Activated CD4-positive, alpha-beta T cell treated with anti-CD3 and anti-CD28 coated beads, Interleukin-2, amount 50 U/mL, for 1 hour (primary cell): ENCODE measurements around the gene DMAC2.
"Not testable (repeated sequence)": the region's sequence is repeated elsewhere in the genome, so short reads cannot be mapped to it uniquely, and the experiment has no call there.

Experiments
- DNase-seq: peaks from one replicate; pipeline ENCODE4 v3.0.0-alpha.2; 2020

The DMAC2 gene

GRCh38 chr19:41422456-41422855 is 17.3 kb downstream of the DMAC2 start:
- no peak for DNase-seq

GRCh38 chr19:41421973-41422372 is 17.7 kb downstream of the DMAC2 start:
- no peak for DNase-seq

- no peak for DNase-seq
Measured at GRCh38 chr19:41421314-41421713, 18.4 kb downstream of the DMAC2 start.

GRCh38 chr19:41420101-41420880 is 19.4 kb downstream of the DMAC2 start:
- no peak for DNase-seq

- DNase-seq, result no peak
Measured at GRCh38 chr19:41416194-41416674, 23.5 kb downstream of the DMAC2 start.

- no peak for DNase-seq
Measured at GRCh38 chr19:41415154-41415571, 24.5 kb downstream of the DMAC2 start.

- no peak for DNase-seq
Measured at GRCh38 chr19:41414461-41414860, 25.3 kb downstream of the DMAC2 start.

- DNase-seq, result no peak
Measured at GRCh38 chr19:41413947-41414346, 25.8 kb downstream of the DMAC2 start.

- DNase-seq, result no peak
Measured at GRCh38 chr19:41412953-41413352, 26.8 kb downstream of the DMAC2 start.

GRCh38 chr19:41411968-41412265 is 27.8 kb downstream of the DMAC2 start:
- no peak for DNase-seq

GRCh38 chr19:41411100-41411967 is 28.4 kb downstream of the DMAC2 start:
- no peak for DNase-seq

- DNase-seq, result no peak
Measured at GRCh38 chr19:41410336-41411054, 29.2 kb downstream of the DMAC2 start.

GRCh38 chr19:41409288-41409687 is 30.4 kb downstream of the DMAC2 start:
- DNase-seq, result no peak

GRCh38 chr19:41408846-41409245 is 30.9 kb downstream of the DMAC2 start:
- DNase-seq, result not testable (repeated sequence)

- no peak for DNase-seq
Measured at GRCh38 chr19:41408256-41408655, 31.5 kb downstream of the DMAC2 start.

GRCh38 chr19:41407271-41407670 is 32.4 kb downstream of the DMAC2 start:
- DNase-seq, result no peak

GRCh38 chr19:41405776-41406175 is 33.9 kb downstream of the DMAC2 start:
- no peak for DNase-seq

GRCh38 chr19:41403181-41403970 is 36.3 kb downstream of the DMAC2 start:
- DNase-seq, result no peak

- DNase-seq, result no peak
Measured at GRCh38 chr19:41402010-41402409, 37.7 kb downstream of the DMAC2 start.

- DNase-seq, result no peak
Measured at GRCh38 chr19:41401483-41401882, 38.2 kb downstream of the DMAC2 start.

GRCh38 chr19:41399525-41399924 is 40.2 kb downstream of the DMAC2 start:
- no peak for DNase-seq

GRCh38 chr19:41399091-41399490 is 40.6 kb downstream of the DMAC2 start:
- no peak for DNase-seq

- no peak for DNase-seq
Measured at GRCh38 chr19:41398598-41398997, 41.1 kb downstream of the DMAC2 start.
